GM21576 (cell line): Measurements from ENCODE around the gene FAM117B.
A peak's percentile ranks its signal among the peaks of the same experiment; 100 is the strongest.
"Not testable (repeated sequence)": the region's sequence is repeated elsewhere in the genome, so short reads cannot be mapped to it uniquely, and the experiment has no call there.

Experiments
- ATAC-seq: cut with Tn5 transposase; IDR thresholded peaks from one replicate; pipeline ENCODE4 v1.9.1; 2021; ENCODE audit warnings: mild to moderate bottlenecking, moderate library complexity; ENCODE audit not compliant: unreplicated experiment

FAM117B gene

DNA sequence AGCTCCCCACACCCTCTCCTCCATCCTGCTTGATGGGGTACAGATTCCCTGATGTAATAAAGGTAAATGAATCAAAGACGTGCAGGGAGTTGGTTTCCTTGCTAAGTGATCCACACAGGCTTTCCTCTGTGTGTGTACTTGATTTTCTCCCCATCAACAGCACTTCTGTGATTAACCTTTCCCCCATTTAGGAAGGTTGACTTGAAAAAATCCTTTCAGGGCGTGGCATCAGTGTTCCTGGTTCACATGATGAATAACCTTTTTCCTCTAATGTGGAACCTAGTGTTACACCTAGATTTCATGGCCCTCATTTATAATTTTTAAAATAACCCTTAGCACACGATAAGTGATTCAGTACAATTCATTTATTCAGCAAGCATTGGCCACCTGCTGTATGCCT, 121.8 kb downstream of the FAM117B start:
- ATAC-seq = no peak

DNA sequence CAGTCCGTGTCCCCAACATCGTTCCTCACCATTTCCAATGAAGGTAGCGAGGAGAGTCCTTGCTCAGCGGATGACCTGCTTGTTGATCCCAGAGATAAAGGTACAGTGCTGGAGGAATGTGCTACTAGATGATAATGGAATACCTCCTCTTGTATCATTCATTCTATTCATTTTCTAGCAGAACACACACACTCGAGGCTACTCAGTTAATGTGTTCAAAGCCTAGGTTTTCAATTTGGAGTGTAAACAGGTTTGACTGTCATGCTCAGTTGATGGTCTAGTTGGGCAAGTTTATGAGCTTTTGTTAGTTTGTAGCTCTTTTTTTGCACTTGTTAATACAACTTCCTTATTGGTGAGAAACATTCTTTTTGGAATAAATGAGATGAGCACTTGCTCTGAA, 122.6 kb downstream of the FAM117B start:
- ATAC-seq = no peak

DNA sequence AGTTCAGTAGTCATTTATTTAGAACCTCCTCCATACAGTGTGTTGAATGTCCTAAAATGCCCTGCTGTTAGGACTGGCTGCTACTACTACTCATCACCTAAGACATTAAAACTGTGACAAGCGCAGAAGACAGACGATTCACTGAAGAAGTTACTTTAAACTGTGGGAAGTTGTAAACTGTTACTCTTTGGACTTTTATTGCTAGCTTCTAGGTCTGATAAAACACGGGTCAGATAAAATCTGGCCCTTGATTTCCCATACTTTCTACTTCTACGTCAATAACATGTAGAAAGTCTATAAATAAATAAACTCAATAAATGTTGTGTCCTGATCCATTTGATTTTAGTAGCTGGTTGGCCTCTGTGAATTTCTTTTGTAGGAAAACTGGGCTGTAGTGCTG, 123.4 kb downstream of the FAM117B start:
- ATAC-seq = no peak

DNA sequence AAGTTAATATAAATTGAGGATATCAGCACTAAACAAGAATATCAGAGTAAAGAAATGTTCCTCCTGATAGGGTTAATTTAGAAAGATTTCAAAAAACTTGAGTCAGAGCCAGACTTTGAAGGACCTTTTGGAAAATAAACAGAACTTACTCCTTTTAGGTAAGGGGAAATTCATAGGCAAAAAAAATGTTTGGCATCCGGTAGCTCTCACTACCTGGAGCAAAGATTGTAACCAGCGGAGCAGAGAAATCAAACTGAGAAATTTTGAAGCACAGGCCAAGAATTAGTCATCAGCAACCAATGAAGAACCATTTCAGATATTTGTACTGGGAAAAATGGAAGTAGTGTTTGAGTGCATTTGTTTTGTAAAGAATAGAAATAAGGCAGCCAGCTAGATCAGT, 123.8 kb downstream of the FAM117B start:
- no peak for ATAC-seq

DNA sequence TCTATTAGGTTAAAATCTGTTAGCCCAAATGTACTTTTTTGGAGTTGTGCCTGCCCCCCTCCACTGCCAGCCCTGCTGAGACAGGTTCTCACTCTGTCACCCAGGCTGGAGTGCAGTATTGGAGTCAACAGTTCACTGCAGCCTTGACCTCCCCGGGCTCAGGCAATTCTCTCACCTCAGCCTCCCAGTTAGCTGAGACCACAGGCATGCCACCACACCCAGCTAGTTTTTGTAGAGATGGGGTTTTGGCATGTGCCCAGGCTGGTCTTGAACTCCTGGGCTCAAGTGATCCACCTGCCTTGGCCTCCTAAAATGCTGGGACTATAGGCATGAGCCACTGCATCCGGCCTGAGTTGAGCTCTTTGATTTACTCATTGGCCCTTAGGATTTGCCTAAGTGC, 126.1 kb downstream of the FAM117B start:
- ATAC-seq = no peak

DNA sequence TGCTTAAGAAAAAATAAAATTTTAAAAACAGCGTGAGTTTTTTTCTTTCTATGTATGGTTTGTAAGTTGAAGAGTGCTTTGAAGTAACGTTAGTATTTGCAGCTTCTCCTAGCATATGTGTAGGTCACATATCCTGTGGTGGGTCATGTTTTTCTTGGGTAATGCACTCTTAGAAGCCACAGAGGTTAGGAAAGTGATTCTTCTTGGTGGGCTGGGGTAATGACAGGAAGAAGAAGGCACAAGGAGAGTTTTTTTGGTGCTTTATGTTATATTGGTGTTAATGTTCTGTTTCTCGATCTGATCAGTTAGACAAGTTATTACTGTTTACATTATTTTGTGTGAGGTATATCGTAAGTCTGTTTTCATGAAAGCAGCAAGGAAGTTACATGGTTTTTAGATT, 127.8 kb downstream of the FAM117B start:
- ATAC-seq = no peak

DNA sequence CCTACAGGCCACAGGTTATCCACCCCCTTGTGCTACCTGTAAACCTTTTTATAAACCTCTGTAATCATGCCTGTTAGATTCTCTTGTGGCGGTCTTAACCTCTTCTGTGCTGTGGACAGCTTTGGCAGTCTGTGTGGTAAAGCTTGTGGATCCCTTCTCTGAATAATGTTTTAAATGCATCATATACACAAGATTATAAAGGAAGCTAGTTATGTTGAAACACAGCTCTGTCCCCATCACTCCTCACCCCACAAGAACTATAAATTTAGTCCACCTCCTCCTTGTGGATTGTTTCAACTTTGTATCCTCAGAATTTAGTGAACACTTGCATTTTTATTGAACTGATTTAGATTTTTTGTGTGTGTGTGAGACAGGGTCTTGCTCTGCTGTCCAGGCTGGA, 129.1 kb downstream of the FAM117B start:
- ATAC-seq = no peak

DNA sequence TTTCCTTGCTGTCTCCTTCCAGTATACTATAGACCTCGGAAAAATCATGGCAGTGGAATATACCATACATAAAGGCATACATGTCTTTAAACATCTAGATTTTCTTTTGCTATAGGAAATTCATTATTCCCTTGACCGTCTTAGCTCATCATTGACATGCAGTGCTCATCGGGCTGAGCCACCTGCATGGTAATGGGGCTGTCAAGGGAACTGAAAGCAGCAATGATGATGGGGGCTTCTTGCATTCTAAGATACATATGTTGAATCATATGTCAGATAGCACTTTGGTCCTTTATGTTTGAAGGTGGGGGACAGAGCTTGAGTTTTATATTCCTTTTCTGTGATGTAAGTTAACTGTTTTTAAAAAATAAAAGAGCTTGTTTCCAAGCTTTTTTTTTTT, 130.2 kb downstream of the FAM117B start:
- ATAC-seq = no peak

DNA sequence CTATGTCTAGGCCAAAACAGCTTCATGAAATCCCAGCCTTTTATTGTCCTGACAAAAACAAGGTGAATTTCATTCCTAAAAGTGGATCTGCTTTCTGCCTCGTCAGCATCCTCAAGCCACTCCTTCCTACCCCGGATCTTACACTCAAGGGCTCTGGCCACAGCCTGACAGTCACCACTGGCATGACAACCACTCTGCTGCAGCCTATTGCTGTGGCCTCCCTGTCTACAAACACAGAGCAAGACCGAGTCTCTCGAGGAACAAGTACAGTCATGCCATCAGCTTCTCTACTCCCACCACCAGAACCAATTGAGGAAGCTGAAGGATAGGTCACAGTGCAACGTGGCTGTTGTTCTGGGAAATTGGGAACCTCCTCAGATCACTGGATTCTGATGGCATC, 130.7 kb downstream of the FAM117B start:
- ATAC-seq = no peak

DNA sequence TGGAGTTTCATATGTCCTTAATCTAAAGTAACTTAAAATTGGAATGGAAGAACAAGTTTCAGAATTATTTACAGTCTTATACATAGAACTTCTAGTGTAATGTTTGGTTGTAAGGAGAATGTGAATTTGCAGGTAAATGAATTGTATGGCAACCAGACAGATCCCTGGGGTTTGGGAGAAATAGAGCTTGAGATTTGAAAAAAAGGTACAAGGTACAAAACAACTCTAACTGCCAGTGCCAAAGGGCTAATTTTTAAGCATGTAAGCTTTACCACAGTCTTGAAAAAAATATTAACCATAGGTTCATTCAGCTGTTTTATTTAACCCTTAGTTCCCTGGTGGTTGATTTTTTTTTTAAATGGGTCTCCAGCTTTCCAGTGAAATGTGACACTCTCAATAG, 133.5 kb downstream of the FAM117B start:
- ATAC-seq = no peak

DNA sequence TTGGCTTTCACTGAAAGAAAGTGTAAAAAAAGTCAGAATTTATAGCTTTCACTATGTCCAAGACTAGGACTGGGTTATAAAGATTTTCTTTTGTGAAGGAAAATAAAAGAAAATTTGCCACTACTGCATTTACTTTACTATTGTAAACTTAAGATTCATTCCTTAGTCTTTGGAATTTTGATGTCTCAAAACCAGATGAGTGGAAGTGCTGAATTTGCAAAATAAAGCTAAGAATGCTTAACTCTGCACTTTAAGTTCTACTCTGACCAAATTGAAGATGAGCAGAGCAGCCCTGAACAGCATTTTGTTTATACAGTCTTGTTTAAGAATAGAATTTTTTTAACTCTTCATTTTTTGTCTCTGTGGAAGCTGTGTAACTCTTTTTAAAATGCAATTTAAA, 134.4 kb downstream of the FAM117B start:
- ATAC-seq = no peak

DNA sequence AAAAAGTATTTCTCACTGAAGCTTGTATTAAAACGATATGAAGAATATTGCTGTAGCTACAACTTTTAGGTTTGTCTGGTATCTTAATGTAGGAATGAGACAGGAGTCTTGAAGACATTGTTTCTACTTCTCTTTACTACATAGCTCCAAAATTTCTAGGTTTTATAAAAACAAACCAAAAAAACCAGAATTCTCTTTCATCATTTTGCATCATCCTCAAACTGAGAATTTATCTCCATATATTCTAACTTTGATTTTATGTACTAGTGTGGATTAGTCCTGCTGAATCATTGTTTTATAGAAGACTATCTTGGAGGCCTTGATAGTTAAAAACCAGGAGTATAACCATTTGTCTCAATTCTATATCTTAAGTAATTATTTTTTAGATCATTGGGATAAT, 136.6 kb downstream of the FAM117B start:
- no peak for ATAC-seq

DNA sequence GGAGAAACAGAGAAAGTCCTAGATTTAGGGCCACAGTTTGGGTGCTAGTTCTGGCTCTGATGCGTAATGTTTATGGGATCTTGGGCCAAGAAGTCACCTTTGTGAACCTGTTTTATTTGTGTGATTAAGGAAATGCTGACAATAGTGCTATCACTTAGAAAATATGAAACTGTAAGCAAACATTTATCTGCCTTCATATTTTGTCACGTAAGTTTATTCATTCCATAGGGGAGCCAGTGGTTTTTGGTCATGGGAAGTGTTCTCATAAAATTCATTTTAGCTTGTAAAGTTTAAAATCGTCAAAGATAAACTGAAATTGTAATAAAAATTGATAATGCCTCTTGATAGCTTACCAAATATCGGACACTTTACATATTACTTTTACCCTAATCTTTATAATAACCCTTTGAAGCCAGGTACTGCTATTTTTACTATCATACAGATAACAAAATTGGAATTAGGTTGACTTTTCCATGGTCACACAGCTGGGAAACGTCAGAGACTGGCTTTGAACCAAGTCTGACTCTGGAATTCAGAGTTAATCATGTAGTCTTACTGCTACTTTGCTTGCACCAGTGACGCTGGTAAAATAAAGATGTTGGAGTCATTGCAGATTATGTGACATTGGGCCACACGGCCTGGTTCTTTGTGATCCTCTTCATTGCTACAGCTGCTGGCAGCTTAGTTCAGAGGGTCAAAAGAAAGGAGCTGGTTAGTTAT, 137.1 kb downstream of the FAM117B start:
- ATAC-seq = no peak

DNA sequence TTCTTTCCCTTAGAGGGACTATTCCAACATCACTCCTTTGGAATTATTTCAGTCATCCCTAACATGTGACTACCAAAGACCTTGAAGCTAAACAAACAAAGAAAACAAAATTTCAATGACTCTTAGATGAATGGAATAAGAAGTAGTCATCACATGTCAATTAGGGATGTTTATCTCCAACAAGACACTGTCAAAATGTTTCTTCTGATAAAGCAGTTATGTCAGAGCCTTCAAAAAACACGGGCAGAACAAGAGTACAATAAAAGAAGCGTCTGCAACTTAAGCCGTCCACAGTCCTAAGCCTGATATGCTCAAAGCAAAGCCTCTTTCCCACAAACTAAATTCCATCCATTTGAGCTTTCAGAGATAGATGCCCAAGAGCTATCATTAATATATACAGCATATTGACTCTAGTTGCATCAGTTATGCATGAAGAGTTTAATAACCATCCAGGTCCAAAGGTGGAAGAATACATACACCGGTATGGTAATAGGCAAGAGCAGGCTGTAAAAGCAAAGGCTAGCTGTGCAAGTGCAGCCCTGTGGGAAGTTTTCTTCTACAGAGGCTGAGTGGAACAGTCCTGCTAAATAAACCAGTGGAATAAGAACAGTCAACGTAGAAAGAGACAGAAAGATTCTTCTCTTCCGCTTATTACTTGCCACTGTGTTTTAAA, 138.7 kb downstream of the FAM117B start:
- no peak for ATAC-seq

DNA sequence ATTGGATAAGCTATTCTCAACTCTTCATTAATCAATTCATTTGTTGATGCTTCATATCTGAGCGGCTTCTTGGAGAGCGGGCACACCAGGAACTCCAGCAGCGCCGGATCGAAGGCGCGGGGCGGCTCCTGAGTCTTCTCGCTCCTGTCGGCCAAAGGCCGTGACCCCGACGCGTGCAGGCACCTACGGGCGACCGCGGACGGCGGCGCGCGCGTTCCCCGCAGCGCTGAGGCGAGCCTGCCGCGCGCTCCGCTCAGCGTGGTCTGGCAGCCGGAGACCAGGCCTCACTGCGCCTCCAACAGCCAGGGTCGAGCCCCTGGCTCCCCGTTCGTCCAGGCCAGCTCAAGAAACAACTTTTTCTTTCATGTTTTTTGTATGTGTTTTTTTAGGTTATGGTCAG, 139.3 kb downstream of the FAM117B start:
- ATAC-seq = no peak

DNA sequence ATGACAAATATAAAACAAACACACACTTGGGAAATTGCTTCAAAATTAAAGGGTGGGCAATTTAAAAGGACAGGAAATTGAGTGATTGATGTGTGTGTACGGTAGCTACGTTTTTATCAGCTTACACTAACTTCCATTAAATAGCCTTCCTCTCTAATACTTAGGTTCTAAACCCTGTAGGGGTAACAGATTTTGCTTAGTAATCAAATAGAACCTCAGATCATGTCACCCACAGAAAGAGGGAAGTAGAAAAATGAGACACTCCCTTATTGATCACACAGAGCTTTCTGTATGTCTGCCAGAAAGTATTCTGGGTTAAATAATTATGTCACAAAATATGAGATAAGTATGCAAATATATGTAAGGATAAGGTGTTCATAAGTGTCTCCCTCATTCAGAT, 143.4 kb downstream of the FAM117B start:
- ATAC-seq = no peak

DNA sequence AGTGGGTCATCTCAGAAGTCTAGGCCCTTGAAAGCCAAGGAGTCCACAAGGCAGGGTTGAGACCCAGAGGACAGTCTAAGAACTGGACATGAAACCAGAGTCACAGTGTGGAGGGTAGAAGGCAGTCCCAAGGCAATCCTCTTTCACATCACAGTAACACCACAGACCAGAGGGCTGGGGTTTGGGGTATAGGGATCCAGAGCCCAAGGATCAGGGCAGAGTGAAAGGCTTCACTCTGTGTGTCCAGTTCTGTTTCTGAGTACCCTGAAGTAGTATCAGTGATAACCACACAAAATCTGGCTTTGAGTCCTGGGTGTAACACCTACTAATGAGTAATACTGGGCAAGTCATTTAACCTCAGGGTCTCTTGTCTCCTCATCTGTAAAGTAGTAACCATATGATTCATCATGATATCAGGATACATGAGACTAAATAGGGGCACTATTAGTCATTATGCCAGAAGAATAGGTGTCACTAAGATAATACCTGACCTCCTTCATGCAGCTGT, 145.8 kb downstream of the FAM117B start:
- peak; percentile 89 for ATAC-seq

DNA sequence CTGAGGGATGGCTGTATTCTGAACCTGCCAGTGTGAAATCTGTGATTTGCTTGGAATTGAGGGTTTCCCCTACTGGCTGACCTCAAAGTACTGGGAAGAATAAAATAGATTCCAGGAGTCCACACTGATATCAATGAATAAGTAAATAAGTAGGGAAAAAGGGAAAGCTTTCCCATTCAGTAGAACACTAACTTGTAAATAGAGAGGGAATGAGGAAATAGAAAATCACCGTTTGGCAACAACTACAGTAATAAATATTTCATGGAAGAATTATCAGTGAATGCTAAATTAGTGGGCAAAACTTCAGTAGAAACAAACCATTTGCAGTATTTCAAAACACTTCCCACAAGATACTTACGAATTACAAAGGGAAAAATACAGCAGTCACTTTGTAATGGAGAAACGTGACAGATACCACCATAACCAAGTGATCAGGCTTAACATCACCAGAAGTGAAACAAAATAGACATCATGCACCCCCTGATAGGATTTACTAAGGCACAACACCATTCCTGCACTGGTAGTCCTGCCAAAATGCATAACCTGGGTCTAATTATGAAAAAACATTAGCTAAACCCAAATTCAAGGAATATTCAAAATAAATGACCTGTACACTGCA, 148.3 kb downstream of the FAM117B start:
- ATAC-seq = no peak

DNA sequence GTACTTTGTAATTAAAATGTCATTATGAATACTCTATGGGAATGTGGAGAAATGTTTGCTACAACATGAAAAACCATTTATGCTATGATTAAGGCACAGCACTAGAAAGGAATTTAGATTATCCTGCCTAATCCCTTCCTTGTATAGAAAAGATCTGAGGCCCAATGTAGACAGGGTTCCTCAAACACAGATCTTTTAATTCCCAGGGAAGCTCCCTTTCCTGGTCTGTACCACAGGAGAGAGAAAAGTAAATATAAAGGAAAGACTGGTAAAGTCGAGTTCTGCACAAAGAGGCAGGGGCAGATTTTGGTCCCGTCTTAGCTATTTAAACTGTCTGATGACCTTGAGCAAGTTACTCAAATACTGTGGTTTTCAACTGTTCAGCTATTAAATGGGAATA, 152.1 kb downstream of the FAM117B start:
- ATAC-seq = no peak

DNA sequence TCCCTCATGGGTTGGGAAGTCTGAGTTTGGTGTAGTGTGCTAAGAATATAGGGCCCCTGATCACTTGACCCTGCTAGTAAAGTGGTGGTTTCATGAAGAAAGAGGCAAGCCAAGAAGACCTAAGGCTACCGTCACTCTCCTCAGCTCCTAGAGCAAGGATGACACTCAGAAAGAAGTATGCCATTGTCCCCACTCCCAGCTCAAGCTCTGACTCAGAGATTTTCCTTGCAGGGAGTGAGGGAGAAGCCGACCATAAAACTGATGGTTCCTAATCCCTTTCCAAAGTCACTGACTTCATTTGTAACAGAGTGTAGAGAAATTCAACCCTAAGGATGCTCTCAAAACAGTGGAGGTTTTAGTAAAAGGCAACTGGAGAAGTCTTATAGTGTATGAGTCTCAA, 155.9 kb downstream of the FAM117B start:
- ATAC-seq = no peak

DNA sequence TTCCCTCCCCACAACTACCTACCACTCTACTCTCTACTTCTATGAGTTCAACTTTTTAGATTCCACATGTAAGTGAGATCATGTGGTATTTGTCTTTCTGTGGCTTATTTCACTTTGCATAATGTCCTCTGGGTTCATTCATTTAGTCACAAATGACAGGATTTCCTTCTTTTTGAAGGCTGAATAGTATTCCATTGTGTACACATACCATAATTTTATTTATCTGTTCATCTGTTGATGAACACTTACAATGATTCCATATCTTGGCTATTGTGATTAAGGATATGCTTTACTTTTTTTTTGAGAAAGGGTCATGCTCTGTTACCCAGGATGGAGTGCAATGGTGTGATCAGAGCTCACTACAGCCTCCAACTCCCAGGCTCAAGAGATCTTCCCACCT, 163.2 kb downstream of the FAM117B start:
- no peak for ATAC-seq

DNA sequence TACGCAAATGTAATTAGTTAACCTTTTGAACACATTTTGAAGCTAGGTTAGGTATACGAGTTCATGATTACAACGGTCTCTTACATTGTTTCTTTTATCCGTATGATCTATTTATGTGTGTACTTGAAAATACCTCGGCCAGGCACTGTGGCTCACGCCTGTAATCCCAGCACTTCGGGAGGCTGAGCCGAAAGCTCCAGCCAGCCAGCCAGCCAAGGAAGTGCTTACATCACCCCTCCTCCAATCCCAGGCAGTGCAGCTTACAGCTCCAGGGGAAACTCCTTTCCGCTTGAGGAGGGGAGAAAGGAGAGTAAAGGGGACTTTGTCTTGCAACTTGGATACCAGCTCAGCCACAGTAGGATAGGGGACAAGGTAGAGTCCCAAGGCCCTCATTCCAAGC, 171.1 kb downstream of the FAM117B start:
- ATAC-seq = not testable (repeated sequence)
